Measurements from ENCODE around the gene ZDHHC1.

Gene ZDHHC1

GRCh38 chr16:67462279-67462655 lies 46.0 kb upstream of the ZDHHC1 start:
- no peaks in the 10 kb centered on the region for H3K27me3 ChIP-seq (ENCODE audit: insufficient read depth, low read depth)
- TF ChIP-seq, protein P1, sequence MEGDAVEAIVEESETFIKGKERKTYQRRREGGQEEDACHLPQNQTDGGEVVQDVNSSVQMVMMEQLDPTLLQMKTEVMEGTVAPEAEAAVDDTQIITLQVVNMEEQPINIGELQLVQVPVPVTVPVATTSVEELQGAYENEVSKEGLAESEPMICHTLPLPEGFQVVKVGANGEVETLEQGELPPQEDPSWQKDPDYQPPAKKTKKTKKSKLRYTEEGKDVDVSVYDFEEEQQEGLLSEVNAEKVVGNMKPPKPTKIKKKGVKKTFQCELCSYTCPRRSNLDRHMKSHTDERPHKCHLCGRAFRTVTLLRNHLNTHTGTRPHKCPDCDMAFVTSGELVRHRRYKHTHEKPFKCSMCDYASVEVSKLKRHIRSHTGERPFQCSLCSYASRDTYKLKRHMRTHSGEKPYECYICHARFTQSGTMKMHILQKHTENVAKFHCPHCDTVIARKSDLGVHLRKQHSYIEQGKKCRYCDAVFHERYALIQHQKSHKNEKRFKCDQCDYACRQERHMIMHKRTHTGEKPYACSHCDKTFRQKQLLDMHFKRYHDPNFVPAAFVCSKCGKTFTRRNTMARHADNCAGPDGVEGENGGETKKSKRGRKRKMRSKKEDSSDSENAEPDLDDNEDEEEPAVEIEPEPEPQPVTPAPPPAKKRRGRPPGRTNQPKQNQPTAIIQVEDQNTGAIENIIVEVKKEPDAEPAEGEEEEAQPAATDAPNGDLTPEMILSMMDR (conservative IDR thresholded peaks at IDR 0.05; ENCODE audit: low read depth, low read length) = no peak
- no peaks in the 10 kb centered on the region for H3K4me1 ChIP-seq (ENCODE audit: low read depth, poor library complexity, severe bottlenecking)
- no peak overlapping the region for H2AFZ ChIP-seq (ENCODE audit: low read depth)
- H3K36me3 ChIP-seq (ENCODE audit: insufficient read depth) = no peaks in the 10 kb centered on the region
- H3K4me2 ChIP-seq = no peak overlapping the region
- H4K20me1 ChIP-seq (ENCODE audit: insufficient read depth) = no peaks in the 10 kb centered on the region
- H3K27ac ChIP-seq = no peak overlapping the region
- no peak overlapping the region for H3K9ac ChIP-seq
- H3K4me3 ChIP-seq (IDR thresholded peaks at IDR 0.05; ENCODE audit: insufficient read depth, low read depth, low read length) = no peak overlapping the region
- H3K79me2 ChIP-seq (ENCODE audit: insufficient read depth, low read depth) = no peaks in the 10 kb centered on the region

DNA sequence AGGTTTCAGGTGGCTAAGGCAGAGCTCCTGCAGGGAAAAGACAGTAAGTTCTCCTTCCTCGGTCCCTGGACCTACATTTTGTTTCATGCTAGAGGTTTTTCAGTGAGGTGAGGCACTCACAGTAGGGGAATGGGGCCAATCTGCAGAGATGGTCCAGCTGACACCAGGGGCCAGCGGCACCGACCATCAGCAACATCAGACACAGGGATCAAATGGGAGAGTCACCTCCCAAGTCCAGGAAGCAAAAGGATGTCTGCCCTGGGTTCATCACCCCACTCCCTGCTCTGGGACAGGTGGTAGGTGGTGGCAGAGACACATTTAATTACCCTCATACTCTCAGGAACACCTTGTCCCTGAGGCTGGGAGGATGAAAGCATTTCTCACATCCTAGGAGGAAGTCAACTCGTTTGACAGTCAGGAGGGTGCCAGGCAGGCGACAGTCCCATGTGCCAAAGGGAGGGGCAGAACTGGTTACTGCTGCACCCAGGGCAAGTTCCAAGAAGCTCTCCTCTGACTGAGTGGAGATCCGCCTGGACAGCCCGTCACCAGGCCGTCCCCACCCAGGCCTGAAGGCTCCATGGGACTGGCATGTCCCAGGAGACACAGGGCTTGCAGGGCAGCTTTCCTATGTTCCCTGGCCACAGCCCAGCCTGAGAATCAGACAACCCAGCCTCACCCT lies 45.5 kb upstream of the ZDHHC1 start:
- H4K20me1 ChIP-seq (ENCODE audit: insufficient read depth) = no peaks in the 10 kb centered on the region
- H3K27ac ChIP-seq = no peak overlapping the region
- H3K9ac ChIP-seq = no peak overlapping the region
- H3K4me2 ChIP-seq = no peak overlapping the region
- H3K27me3 ChIP-seq (ENCODE audit: insufficient read depth, low read depth) = no peaks in the 10 kb centered on the region
- TF ChIP-seq, protein P1 (conservative IDR thresholded peaks at IDR 0.05; ENCODE audit: low read depth, low read length) = no peak
- no peak overlapping the region for H2AFZ ChIP-seq (ENCODE audit: low read depth)
- no peak overlapping the region for H3K4me3 ChIP-seq (IDR thresholded peaks at IDR 0.05; ENCODE audit: insufficient read depth, low read depth, low read length)
- H3K79me2 ChIP-seq (ENCODE audit: insufficient read depth, low read depth) = no peaks in the 10 kb centered on the region
- no peaks in the 10 kb centered on the region for H3K4me1 ChIP-seq (ENCODE audit: low read depth, poor library complexity, severe bottlenecking)
- H3K36me3 ChIP-seq (ENCODE audit: insufficient read depth) = no peaks in the 10 kb centered on the region

DNA sequence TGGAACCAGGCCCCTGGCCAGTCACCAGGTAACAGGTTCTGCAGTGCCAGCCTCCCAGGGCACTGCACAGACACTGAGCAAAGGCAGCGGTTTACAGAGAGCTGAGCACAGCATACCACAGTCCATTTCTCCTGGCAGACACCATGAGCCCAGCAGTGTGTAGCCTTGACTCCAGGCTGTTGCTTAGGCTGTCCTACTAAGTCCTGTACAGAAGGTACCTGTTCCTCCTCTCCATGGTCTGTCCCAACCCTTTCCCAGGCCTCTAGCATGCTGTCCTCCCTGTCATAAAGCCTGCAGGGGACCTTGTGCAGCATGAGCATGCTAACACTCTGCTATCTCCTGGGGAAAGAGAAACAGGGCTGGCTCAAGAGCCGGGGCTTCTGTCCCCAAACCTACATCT lies 44.7 kb upstream of the ZDHHC1 start:
- TF ChIP-seq, protein P1 (conservative IDR thresholded peaks at IDR 0.05; ENCODE audit: low read depth, low read length) = no peak
- H3K27ac ChIP-seq = no peak overlapping the region
- H3K79me2 ChIP-seq (ENCODE audit: insufficient read depth, low read depth) = no peaks in the 10 kb centered on the region
- no peaks in the 10 kb centered on the region for H3K27me3 ChIP-seq (ENCODE audit: insufficient read depth, low read depth)
- H3K9ac ChIP-seq = no peak overlapping the region
- H3K4me2 ChIP-seq = no peak overlapping the region
- H4K20me1 ChIP-seq (ENCODE audit: insufficient read depth) = no peaks in the 10 kb centered on the region
- no peak overlapping the region for H3K4me3 ChIP-seq (IDR thresholded peaks at IDR 0.05; ENCODE audit: insufficient read depth, low read depth, low read length)
- no peaks in the 10 kb centered on the region for H3K36me3 ChIP-seq (ENCODE audit: insufficient read depth)
- no peaks in the 10 kb centered on the region for H3K4me1 ChIP-seq (ENCODE audit: low read depth, poor library complexity, severe bottlenecking)
- no peak overlapping the region for H2AFZ ChIP-seq (ENCODE audit: low read depth)

GRCh38 chr16:67460168-67460567 lies 43.9 kb upstream of the ZDHHC1 start:
- Histone ChIP-seq H3K36me3 (ENCODE audit: insufficient read depth) (no peaks in the 10 kb centered on the region), H3K27me3 (ENCODE audit: insufficient read depth, low read depth) (no peaks in the 10 kb centered on the region), H3K27ac (no peak overlapping the region), H4K20me1 (ENCODE audit: insufficient read depth) (no peaks in the 10 kb centered on the region), H2AFZ (ENCODE audit: low read depth) (no peak overlapping the region), H3K4me2 (no peak overlapping the region), H3K79me2 (ENCODE audit: insufficient read depth, low read depth) (no peaks in the 10 kb centered on the region), H3K4me1 (ENCODE audit: low read depth, poor library complexity, severe bottlenecking) (no peaks in the 10 kb centered on the region), H3K9ac (no peak overlapping the region), H3K4me3 (IDR thresholded peaks at IDR 0.05; ENCODE audit: insufficient read depth, low read depth, low read length) (no peak overlapping the region)
- TF ChIP-seq, protein P1 (conservative IDR thresholded peaks at IDR 0.05; ENCODE audit: low read depth, low read length) = no peak
